Left ventricle myocardium superior (tissue), 1 donor: ENCODE results near the gene SLC24A2. TPM values are rescaled to one million over a fixed set of nuclear protein-coding genes. Genes with fewer than 3 reads are reported as not detected.

Source experiments
- ATAC-seq: fragments of 200-7000 bp; cut with Tn5 transposase; one replicate; pipeline ENCODE4 v1.9.1; 2020; ENCODE audit warnings: mild to moderate bottlenecking, moderate library complexity
- DNase-seq: peaks from one replicate; pipeline ENCODE4 v3.0.0-alpha.2; 2020
- intact Hi-C: fragments of 100-400 bp; cut with micrococcal nuclease; formaldehyde crosslinking; loops from one replicate; pipeline ENCODE4 v1.11.0; 2022
- total RNA-seq: library from RNA; stranded (reverse); fragmentation: NEBNext Ultra II Directional; extraction: Animal tissue kit (Norgen Biotek cat#: 25700); gene quantifications from one replicate; pipeline ENCODE4 v1.2.1, GENCODE V29; 2021
- donor health status: DM: no; HTN: yes; CAD: no; lungs with severe emphysema.

Gene SLC24A2
- total RNA-seq, 1 donor from 2014 or later = not detected

DNA sequence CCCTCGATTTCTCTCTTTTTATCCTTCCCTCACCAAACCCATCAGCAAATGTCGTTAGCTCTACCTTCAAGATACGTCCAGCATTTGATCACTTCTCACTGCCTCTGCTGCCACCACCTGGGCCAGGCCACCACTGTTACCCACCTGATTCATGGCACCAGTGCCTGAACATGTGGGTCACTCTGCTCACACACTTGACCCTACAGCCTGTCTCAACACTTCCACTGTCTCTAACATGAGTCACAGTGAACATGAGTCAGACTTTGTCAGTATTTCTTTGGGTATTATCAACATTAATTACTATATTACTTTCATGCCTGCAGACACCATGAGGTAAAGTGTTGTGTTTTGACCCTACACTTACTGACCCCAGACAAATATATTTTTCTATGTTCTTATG lies 19.6 kb downstream of the SLC24A2 start:
- ATAC-seq (no peak), DNase-seq (no peak)
- intact Hi-C loops = no loop called here

DNA sequence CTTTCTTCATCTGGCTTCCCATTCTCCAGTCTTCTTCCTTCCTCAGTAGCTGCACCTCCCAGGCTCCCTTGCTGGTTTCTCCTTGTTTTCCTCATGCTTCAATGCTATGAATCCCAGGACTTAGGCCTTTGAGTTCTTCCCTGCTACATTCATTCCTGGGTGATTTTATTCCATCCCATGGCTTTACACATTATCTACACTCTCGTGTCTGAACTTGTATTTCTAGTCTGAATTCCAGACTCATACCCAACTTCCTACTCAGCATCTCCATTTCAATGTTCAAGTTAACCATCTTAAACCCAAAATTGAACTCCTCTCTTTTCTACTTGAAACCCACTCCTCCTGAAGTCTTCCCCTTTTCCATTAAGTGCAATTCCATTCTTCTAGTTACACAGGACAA lies 20.0 kb downstream of the SLC24A2 start:
- DNase-seq (no peak), ATAC-seq (no peak)
- intact Hi-C loops = no loop called here

DNA sequence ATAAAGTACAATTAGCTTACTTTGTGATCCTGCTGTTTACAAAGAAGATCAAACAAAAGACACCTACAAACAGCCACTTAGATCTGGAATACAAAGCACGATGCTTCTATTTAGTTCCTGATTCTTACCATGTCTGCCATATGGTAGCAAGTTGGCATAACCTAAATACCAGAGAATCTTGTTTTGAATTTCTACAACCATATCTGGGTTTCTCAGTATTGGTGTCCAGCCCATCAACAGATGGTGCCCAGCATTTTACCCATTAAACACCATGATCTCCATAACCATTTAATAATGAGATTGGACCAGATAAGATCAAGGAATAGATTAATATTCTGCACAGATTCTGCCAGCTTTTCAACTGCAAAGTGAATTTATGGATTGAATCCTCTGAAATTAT lies 29.8 kb downstream of the SLC24A2 start:
- intact Hi-C loops = no loop called here
- ATAC-seq (no peak), DNase-seq (no peak)

DNA sequence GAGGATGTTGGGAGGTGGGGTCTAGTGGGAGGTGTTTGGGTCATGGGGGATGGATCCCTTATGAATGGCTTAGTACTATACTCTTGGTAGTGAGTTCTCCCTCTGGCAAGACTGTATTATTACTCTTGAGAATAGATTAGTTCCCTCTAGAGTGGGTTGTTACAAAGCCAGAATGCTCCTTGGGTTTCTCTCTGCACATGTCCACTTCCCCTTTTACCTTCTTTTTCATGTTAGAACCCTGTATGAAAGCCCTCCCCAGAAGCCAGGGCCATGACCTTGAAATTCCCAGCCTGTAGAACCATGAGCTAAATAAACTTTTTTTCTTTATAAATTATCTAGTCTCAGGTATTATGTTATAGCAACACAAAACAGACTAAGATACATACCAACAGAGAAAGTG lies 31.1 kb downstream of the SLC24A2 start:
- no peak for ATAC-seq
- intact Hi-C loops = no loop called here
- no peak for DNase-seq

DNA sequence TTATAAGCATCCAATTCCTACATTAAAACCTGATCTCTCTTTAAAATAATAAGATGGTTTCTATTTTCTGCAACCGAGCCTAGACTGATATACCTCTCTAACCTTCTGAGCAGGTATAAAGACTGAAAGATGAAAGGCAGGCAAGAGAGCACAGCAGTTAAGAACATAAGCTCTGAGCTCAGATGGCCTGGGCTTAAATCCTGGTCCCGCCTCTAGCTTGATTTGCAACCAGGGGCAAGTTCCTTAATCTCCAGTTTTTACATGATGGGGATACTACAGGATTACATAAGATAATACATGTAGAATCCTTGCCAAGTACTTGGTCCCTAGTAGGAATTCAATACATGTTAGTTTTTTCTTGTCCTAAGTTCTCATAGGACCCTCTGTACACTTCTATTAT lies 33.9 kb downstream of the SLC24A2 start:
- ATAC-seq = no peak
- intact Hi-C loops = no loop called here

DNA sequence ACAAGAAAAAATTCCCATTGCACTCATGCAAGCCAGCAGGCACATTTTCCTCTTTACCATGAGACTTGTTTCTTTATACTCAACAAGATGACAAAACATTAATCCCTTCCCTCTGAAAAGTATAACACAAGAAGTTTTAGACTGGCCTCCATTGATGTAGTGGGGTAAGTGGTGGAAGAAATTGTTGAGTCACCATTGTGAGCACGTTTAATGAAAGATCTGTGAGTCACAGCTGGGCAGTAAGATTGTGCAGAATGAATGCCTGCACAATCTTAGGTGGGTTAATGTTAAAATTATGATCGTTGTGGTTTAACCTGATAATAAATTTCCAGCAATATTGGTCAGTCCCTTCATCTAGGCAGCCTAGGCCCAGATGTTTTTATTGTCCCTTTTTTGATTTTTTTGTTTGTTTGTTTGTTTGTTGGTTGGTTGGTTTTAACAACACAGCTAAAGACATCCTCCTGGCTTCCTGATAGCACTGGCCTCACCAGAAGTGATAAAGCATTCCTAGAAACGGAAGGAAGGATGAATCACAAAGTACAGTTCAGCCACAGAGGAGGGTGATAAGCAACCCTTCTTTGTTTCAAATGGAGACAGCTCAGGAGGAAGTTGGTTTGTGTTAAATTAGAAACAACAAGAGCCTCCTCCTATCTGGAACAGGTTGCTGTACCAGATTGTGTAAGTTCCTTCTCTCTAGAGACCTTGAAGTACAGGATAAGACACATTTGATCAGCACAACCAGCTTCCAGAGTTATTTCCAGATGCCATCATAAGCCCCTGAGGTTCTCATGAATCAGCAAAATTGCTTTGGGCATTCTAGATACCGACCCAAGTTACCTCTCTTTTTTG lies 40.3 kb downstream of the SLC24A2 start:
- no peak for ATAC-seq
- intact Hi-C loops = no loop called here
- DNase-seq = no peak

More for the DNA sequence above, 33.9 kb downstream of the SLC24A2 start:
- no peak for DNase-seq

DNA sequence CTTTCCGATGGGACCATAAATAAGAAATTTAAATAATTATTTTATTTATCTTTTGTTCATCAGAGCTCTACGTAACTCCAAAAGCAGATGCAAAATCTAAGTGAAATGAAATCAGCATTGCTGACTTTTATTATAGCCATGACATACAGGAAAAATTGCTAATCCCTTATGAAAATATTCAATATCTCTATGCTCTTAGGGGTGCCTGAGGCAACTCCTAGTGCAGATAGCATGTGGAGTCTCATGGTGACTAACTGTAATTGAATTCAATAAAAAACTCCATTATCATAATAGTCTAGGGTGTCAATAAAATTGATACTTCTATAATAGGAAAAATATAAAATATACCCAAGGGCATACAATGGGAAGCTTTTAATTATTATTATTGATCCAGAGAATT lies 42.6 kb downstream of the SLC24A2 start:
- ATAC-seq (no peak), DNase-seq (no peak)
- intact Hi-C loops = no loop called here

GRCh38 chr9:19741178-19741577 lies 47.7 kb downstream of the SLC24A2 start:
- intact Hi-C loops = no loop called here
- ATAC-seq (no peak), DNase-seq (no peak)
